Subcutaneous abdominal adipose tissue (tissue), 5 donors: ENCODE results near the gene VAV2.

Experiments used
- H3K27ac ChIP-seq: one replicate; pipeline ENCODE4 v1.7.0; 2013; ENCODE audit warnings: low read depth, mild to moderate bottlenecking, inconsistent platforms, low read length, moderate library complexity
- H3K27me3 ChIP-seq, 5 donors: one replicate each; pipeline ENCODE4 v1.7.0; 2013; ENCODE audit warnings: low read length in 5 of 5, inconsistent platforms in 1 of 5; ENCODE audit not compliant: control insufficient read depth in 5 of 5, insufficient read depth in 4 of 5
- H3K36me3 ChIP-seq, 5 donors: one replicate each; pipeline ENCODE4 v1.7.0; 2013; ENCODE audit warnings: low read length in 5 of 5; ENCODE audit not compliant: control insufficient read depth in 5 of 5, insufficient read depth in 5 of 5
- H3K4me1 ChIP-seq, 5 donors: one replicate each; pipeline ENCODE4 v1.7.0; 2013; ENCODE audit warnings: low read length in 5 of 5, mild to moderate bottlenecking in 3 of 5, moderate library complexity in 1 of 5; ENCODE audit not compliant: control insufficient read depth in 5 of 5, insufficient read depth in 5 of 5
- H3K4me3 ChIP-seq, 5 donors: one replicate each; pipeline ENCODE4 v1.7.0; 2013; ENCODE audit warnings: low read length in 5 of 5, low read depth in 1 of 5
- H3K9ac ChIP-seq, 5 donors: one replicate each; pipeline ENCODE4 v1.7.0; 2013; ENCODE audit warnings: low read length in 5 of 5, mild to moderate bottlenecking in 4 of 5, moderate library complexity in 3 of 5
- H3K9me3 ChIP-seq, 5 donors: one replicate each; pipeline ENCODE4 v1.7.0; 2013; ENCODE audit warnings: low read length in 5 of 5; ENCODE audit not compliant: control insufficient read depth in 5 of 5
- donor health status: healthy.
- donor health status: healthy.
- donor health status: healthy.
- donor health status: healthy.
- donor health status: healthy.

VAV2 gene

GRCh38 chr9:134007571-134007970, 15.4 kb upstream of the VAV2 start:
- H3K4me1 ChIP-seq = peaks cover 0 to 6% (median 5%) of the 10 kb centered on the region in 5 donors
- no peak overlapping the region for H3K9ac ChIP-seq
- peaks cover 2 to 24% (median 12%) of the 10 kb centered on the region in 5 donors for H3K27me3 ChIP-seq
- H3K27ac ChIP-seq = no peak overlapping the region
- no peaks in the 10 kb centered on the region for H3K9me3 ChIP-seq
- no peak overlapping the region for H3K4me3 ChIP-seq
- H3K36me3 ChIP-seq = no peaks in the 10 kb centered on the region

GRCh38 chr9:134007150-134007549, 15.0 kb upstream of the VAV2 start:
- Histone ChIP-seq H3K27me3 (peaks cover 2 to 24% (median 12%) of the 10 kb centered on the region in 5 donors), H3K4me3 (no peak overlapping the region), H3K27ac (no peak overlapping the region), H3K36me3 (no peaks in the 10 kb centered on the region), H3K9me3 (no peaks in the 10 kb centered on the region), H3K4me1 (peaks cover 0 to 6% (median 5%) of the 10 kb centered on the region in 5 donors), H3K9ac (no peak overlapping the region)

DNA sequence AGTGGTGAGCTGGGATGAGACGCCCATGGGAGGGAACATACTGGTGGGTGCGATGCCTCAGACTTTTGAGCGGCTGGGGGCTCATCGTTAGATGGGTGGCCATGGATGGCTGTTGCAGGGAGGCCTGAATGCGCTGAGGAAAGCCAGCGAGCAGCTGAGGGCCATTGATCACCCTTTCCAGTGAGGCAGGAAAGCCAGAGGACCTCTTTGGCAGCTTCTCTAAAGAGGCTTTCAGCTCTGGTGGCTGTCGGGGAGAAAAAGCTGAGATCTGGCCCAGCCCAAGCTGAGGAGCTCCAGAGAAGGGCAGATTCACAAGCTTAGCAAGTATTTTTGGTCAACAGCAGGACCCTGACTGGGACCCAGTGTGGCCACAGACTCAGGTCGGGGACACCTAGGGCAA, 13.3 kb upstream of the VAV2 start:
- Histone ChIP-seq H3K9me3 (no peaks in the 10 kb centered on the region), H3K36me3 (no peaks in the 10 kb centered on the region), H3K4me1 (peaks cover 0 to 6% (median 5%) of the 10 kb centered on the region in 5 donors), H3K27ac (no peak overlapping the region), H3K4me3 (no peak overlapping the region), H3K9ac (no peak overlapping the region), H3K27me3 (peaks cover 2 to 24% (median 11%) of the 10 kb centered on the region in 5 donors)

DNA sequence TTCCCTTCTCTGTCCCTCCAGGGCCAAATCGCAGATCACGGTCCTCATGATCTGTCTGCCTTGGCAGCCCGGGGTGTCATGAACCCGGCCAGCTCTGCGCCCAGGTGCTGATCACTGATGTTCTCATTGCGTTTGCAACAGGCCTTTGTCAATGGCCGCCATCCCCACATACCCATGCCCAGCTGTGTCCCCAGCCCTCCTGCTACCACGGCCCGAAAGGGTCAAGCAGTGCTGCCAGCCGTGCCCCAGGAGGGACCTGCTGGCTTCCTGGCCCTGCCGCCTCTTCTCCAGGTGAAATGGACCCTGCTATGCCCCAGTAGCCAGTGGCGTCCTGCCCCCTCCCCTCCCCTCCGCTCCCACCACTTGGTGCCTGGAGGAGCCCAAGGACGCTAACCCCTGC, 12.8 kb upstream of the VAV2 start:
- Histone ChIP-seq H3K36me3 (no peaks in the 10 kb centered on the region), H3K4me3 (no peak overlapping the region), H3K9ac (no peak overlapping the region), H3K27me3 (peaks cover 2 to 24% (median 7%) of the 10 kb centered on the region in 5 donors), H3K9me3 (no peaks in the 10 kb centered on the region), H3K27ac (no peak overlapping the region), H3K4me1 (peaks cover 0 to 6% (median 5%) of the 10 kb centered on the region in 5 donors)

DNA sequence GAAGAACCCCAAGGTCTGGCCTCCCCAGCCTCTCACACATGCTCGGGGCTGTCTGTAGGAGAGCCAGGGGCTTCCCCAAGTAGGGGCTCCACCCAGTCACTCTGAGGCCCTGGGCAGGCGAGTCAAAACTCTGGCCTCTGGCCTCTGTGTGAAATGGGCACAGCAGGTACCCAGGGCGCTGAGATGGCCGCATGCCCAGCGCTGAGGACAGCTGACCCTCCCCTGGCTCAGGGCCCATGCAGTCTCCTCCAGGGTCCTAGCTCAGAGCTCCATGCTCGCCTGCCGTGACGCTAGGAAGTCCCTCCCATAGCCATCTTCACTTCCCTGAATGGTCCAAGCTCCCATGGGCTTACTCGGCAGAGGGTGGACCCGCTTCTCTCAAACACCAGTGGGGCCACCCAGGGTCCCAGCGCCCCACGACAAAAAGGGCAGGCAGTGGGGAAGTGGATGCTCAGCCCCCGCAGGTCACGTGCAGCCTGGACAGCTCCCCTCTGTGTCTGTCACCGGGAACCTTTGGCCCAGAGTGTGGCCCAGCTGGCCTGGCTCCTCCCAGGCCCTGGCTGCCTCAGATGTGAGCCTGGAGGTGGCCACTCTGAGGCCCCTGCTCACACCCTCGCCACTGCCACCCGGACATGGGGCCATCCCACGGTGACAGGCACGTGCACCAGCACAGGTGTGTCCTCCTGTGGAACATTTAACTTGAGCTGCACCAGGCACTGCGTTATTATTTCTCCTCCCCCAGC, 12.2 kb upstream of the VAV2 start:
- no peak overlapping the region for H3K27ac ChIP-seq
- peaks cover 0 to 6% (median 5%) of the 10 kb centered on the region in 5 donors for H3K4me1 ChIP-seq
- H3K36me3 ChIP-seq = no peaks in the 10 kb centered on the region
- H3K9ac ChIP-seq = no peak overlapping the region
- peaks cover 2 to 24% (median 7%) of the 10 kb centered on the region in 5 donors for H3K27me3 ChIP-seq
- H3K9me3 ChIP-seq = no peaks in the 10 kb centered on the region
- H3K4me3 ChIP-seq = no peak overlapping the region

DNA sequence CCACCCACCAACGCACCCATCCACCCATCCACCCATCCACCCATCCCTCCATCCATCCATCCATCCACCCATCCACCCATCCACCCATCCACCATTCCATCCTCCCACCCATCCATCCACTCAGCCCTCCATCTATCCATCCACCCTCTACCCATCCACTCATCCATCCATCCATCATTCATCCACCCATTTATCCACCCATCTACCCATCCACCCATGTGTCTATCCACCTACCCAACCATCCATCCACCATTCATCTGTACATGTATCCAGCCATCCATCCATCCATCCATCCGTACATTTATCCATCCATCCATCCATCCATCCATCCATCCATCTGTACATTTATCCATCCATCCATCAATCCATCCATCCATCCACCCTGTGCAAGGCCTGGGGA, 11.1 kb upstream of the VAV2 start:
- no peaks in the 10 kb centered on the region for H3K9me3 ChIP-seq
- no peaks in the 10 kb centered on the region for H3K36me3 ChIP-seq
- H3K4me3 ChIP-seq = no peak overlapping the region
- no peak overlapping the region for H3K27ac ChIP-seq
- H3K27me3 ChIP-seq = peaks cover 2 to 14% (median 7%) of the 10 kb centered on the region in 5 donors
- H3K9ac ChIP-seq = no peak overlapping the region
- peaks cover 0 to 6% (median 5%) of the 10 kb centered on the region in 5 donors for H3K4me1 ChIP-seq

- Histone ChIP-seq H3K27ac (no peak overlapping the region), H3K4me1 (peaks cover 0 to 6% (median 5%) of the 10 kb centered on the region in 5 donors), H3K9ac (no peak overlapping the region), H3K4me3 (no peak overlapping the region), H3K27me3 (peaks cover 2 to 13% (median 7%) of the 10 kb centered on the region in 5 donors), H3K9me3 (no peaks in the 10 kb centered on the region), H3K36me3 (no peaks in the 10 kb centered on the region)
Observed at GRCh38 chr9:134002796-134003195, 10.7 kb upstream of the VAV2 start.

- H3K27me3 ChIP-seq = peaks cover 0 to 9% (median 7%) of the 10 kb centered on the region in 5 donors
- no peak overlapping the region for H3K27ac ChIP-seq
- H3K4me1 ChIP-seq = peaks cover 0 to 6% (median 5%) of the 10 kb centered on the region in 5 donors
Observed at GRCh38 chr9:133999851-134000265, 7.7 kb upstream of the VAV2 start.

DNA sequence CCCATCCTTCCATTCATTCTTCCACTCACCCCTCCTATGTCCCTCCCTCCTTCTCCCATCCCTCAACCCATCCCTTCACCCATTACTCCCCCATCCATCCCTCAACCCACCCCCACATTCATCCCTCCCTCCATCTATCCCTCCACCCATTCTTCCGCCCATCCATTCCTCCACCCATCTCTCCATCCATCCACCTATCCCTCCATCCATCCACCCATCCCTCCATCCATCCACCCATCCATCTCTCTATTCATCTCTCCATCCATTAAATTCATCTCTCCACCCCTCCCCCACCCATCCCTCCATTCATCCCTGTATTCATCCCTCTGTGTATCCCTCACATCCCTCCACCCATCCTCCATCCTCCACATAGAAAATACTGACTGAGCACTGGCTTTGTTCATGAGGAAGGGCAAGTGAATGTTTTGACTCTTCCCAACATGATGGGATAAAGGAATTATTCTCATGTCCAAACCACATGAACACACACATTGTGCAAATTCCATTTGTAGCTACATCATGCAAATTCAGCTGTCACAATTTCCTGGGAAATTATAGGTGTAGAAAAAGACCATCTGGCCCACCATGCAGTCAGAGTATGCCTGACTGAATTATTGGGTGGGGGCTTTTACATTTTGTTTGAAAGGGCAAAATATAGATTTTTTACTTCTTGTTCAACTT, 6.9 kb upstream of the VAV2 start:
- Histone ChIP-seq H3K27ac (no peak overlapping the region), H3K36me3 (no peaks in the 10 kb centered on the region), H3K27me3 (peaks cover 0 to 8% (median 3%) of the 10 kb centered on the region in 5 donors), H3K4me3 (no peak overlapping the region), H3K9ac (no peak overlapping the region), H3K9me3 (no peaks in the 10 kb centered on the region), H3K4me1 (peaks cover 0 to 4% (median 3%) of the 10 kb centered on the region in 5 donors)

More at GRCh38 chr9:133999851-134000265, 7.7 kb upstream of the VAV2 start:
- Histone ChIP-seq H3K4me3 (no peak overlapping the region), H3K36me3 (no peaks in the 10 kb centered on the region), H3K9ac (no peak overlapping the region), H3K9me3 (no peaks in the 10 kb centered on the region)

- Histone ChIP-seq H3K36me3 (no peaks in the 10 kb centered on the region), H3K4me1 (peaks cover 0 to 17% (median 16%) of the 10 kb centered on the region in 5 donors), H3K27me3 (peaks cover 0 to 8% (median 3%) of the 10 kb centered on the region in 5 donors), H3K9ac (no peak overlapping the region), H3K4me3 (no peak overlapping the region), H3K27ac (no peak overlapping the region), H3K9me3 (no peaks in the 10 kb centered on the region)
Observed at GRCh38 chr9:133997584-133997983, 5.5 kb upstream of the VAV2 start.
